GM19395 (cell line): ENCODE measurements around the gene GRIN2A.

Source experiments
- ATAC-seq: cut with Tn5 transposase; IDR thresholded peaks from one replicate; pipeline ENCODE4 v1.9.1; 2021; ENCODE audit warnings: mild to moderate bottlenecking, moderate library complexity; ENCODE audit not compliant: unreplicated experiment

GRIN2A gene

DNA sequence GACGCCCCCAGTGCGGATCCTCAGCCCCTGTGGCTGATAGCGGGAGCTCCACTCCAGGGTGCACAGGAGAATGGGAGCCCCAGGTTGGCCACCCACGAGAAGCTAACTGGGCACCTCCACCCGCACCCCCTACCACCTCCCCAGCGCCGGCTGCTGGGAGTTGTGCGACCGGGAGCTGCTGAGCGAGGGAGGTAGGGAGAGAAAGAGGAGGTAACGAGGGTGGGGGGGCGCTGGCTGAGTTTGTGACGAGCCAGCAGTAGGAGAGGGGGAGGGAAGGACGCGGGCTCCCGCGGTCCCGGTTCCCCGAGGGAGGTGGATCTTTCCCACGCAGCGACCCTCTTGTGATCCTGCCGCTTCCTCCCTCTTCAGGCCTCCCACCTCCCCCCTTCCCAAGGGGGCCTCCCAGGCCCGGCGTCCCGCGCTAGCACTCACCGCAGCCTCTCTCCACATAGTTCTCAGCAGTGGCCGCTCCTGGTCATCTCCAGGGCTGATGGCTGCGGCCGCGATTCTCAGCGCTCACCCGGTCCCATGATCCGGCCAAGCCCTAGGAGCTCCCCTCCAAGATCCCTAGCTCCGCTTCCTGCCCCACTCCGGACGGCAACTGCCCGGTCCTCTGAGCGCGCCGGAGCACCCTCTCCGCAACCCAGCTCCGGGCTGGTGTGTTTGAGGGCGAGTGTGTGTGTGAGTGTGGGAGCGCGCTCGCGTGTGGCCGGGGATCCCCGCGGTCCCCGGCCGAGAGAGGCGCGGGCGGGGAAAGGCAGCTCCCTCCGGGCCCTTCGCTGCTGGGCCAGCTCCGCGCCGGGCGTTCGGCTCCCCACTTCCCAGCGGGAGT lies at the start of gene GRIN2A:
TSS of gene GRIN2A (minus strand) at position 207 of the 832 bp plus-strand sequence. CDS start 2,017 bp downstream, outside the sequence.
- ATAC-seq, result no peak

DNA sequence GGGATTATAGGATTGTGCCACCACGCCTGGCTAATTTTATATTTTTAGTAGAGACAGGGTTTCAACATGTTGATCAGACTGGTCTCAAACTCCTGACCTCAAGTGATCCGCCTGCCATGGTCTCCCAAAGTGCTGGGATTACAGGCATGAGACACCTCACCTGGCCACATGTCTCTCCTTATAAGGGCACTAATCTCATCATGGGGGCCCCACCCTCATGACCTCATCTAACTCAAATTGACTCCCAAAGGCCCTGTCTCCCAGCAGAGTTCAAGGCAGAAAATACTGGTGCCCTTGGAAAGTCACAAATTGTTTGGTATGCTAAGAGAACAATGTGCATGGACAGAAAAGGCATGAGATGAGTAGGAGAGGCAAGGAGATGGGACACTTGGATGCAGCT lies 49.3 kb upstream of the GRIN2A start:
- no peak for ATAC-seq

DNA sequence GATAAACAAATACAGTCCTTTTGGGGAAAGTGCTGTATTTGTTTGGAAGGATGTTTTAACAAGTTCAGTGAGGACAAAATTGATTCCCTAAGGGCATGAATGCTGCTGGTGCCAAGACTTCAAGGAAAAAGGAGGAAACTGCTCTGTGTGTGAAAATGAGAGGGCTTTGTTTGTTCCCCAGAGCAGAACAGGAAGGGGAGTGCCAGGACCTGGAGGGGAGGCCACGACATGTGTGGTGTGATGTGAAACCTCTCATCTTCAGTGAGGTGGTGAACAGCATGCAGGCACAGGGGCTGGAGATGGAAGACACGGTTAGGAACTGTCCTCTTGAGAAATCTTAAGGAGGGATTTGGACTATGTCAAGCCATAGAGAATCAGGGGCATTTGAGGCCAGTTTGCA lies 46.6 kb upstream of the GRIN2A start:
- peak; percentile 76 for ATAC-seq

DNA sequence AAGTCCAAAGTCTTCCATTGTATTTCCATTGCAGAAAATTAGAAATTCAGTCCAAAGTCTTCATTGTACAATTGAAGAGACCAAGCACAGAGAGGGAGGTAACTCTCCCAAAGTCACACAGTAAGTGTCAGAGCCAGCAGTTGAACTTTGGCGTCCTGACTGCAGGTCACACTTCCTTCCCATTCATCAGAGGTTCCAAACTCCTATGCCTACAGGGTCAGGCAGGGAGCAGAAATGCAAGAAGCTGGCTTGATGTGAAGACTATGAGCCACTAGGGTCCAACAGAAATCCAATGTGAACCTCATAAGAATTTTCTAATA lies 44.7 kb upstream of the GRIN2A start:
- no peak for ATAC-seq

DNA sequence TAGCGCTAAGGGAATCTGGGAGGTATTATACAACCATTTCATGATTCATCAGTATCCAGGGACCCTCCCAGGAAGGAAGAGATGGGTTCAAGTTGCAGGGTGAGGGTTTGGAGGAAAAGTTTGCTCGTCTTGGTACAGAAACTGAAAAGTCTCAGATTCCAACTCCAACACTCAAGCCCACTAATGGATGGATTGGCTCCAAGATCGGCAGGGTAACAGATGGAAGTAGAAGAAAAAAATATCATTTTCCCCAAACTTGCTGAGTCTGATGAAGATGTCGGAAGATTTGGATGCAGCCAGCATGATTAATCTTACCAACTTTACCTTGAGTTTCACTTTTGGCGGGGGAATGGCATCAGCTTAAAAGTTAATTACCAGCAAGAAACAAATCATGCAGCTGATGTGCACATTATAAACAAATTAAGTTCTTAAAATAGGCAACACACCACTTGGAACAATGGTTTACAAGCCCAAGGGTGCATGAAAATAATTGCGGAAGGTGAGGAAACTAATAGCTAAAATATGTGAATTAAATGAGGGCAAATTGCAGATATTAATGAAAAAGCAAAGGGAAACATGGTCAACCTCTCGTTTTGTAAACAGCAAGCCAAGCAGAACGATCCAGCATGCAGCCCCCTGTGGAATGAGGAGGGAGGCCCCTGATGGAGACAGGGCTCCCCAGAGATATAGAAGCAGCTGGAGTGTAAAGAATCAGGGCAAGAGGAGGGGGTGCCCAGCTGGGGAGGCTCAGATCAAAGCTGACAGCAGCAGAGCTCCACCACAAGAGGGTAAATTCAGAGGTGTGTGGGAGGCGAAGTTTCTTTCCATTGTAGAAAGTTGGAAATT lies 44.1 kb upstream of the GRIN2A start:
- no peak for ATAC-seq

DNA sequence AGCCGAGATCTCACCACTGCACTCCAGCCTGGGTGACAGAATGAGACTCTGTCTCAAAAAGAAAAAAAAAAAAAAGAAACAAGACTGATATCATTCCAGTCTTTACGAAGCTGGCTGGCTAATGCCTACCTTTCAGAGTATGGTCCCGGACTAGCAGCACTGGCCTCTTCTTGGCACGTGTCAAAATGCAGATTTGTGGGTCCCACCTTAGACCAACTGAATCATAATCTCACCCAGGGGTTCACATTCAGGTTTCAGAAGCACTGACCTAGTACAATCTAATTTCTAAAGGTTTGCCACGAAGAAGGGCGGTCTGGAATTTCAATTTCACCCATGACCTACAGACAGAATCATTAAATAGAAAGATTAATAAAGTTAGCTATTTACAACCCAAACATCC lies 43.4 kb upstream of the GRIN2A start:
- ATAC-seq, result no peak

DNA sequence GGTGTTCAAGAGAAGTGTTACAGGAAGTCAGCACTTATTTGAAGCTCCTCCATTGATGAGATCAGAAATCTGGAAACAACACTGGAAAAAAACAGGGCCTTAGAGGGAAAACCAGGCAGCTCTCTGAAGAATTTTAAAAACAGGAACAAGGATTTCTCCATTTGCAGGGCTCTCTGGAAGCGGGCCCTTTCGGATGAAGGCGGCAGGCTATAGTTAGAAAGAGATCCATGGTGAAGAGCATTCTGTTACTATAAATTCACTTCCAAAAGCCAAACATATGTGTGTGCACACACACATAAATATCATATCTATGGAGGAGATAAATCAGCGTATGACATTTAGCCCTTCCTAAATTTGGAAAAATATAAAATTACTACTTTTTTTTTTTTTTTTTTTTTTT lies 42.6 kb upstream of the GRIN2A start:
- no peak for ATAC-seq

DNA sequence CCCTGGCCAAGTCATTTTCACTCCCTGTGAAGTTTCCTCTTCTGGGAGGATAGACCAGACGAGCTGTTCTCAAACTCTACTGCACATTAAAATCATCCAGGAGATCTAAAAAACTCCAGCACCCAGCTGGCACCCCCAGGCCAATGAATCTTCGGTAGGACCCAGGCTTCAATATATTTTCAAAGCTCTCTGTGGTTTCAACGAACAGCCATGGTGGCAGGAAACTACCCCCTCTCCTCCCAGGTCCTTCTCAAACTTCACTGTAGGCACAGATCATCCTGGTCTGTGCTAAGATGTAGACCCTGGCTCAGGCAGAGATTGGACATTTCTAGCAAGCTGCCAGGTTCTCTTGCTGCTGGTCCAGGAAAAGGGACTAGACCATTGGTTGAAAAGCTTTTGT lies 38.7 kb upstream of the GRIN2A start:
- ATAC-seq, result no peak

DNA sequence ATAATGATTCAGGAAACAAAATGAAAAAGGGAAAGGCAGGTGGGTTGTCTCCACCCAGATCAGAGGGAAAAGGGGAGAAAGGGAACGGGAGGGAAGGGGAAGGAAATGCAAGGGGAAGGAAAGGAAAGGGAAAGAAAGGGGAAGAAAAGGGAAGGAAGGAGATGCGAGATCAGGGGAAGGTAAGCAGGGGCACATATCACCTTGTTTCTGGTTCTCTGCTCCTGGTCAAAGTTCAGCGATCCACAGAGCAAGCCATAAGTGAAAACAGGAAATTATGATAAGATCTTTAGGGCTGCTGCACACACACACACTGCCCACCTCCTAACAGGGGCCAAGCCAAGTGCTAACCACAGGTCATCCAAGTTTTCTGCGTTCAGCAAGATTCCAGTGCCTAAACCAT lies 37.5 kb upstream of the GRIN2A start:
- ATAC-seq, result no peak

DNA sequence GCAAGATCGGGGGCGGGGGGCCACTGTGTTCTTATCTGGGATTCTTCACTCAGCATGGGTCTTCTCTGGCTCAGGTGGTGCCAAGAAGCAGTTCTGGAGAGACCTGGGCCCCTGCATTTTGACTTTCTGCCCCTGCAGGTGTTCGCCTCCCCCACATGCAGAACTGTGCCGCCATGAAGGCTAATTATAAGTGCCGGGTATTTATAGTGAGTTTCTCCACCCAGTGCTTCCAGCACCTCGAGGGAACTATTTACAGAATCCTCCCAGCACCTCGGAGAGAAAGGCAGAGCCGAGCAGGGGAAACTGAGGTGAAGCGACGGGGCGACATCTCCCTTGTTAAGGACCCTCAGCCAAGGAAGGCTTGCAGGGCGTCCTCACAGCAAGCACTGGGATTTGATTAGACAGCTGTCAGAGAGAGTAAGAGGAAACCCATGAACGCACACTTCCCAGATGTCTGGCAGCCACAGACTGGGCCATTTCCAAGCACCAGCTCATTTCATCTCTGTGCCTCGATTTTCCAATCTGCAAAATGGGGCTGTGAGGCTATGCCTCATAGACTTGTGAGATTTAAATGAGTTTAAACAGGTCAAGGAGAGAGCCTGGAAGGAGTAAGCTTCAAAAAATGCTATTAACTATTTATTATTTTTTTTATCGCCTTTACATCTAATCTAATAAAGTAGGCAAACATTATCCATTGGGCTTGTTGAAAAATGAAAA lies 36.4 kb upstream of the GRIN2A start:
- no peak for ATAC-seq

DNA sequence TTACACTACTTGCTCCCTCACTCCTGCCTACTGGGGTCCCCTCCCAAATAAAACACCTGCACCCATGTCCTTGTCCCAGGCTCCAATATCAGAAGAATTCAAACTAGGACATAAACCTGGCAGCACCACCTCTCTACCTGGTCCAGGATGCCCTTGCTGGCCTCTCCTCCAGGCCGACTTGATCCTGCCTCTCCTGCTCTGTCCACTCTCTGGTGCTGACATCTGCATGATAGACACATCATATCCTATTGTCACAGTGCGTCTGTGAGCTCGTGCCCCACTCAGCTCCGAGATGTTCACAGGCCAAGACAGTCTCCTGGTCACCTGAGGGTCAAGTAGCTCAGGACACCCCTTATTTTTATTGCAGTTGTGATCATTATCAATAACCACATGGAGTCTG lies 31.5 kb upstream of the GRIN2A start:
- no peak for ATAC-seq

DNA sequence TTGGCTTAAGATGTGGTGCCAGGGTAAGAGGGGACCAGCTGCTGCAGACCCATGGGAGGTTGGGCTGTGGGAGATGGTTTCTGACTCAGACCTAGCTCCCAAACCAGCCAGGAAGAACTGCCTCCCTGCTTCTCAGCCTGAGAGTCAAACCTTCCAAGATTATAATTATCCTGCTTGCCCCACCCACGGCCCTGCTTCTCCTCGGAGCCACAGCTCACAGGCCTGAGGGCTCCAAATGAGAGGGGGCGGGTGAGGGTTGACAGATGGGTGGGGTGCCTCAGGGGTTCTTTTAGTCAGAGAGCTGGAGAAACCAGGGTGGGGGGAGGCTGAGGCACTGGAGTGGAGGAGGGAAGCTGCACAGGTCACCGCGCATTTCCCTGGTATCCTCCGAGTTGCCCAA lies 28.7 kb upstream of the GRIN2A start:
- no peak for ATAC-seq

DNA sequence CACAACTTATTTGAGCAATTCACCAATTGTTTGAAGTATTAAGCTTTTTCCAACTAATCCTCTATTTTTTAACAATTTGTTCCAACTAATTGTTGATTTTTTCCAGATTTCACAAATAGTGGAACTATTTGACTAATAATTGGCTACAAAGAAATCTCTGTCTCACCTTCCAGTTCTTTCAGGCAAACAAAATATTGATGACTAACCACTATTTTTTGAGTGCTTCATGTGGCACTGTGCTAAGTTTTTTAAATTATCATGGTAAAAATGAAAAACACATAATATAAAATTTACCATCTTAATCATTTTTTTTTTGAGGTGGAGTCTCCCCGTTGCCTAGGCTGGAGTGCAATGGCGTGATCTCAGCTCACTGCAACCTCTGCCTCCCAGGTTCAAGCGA lies 24.6 kb upstream of the GRIN2A start:
- ATAC-seq, result no peak

DNA sequence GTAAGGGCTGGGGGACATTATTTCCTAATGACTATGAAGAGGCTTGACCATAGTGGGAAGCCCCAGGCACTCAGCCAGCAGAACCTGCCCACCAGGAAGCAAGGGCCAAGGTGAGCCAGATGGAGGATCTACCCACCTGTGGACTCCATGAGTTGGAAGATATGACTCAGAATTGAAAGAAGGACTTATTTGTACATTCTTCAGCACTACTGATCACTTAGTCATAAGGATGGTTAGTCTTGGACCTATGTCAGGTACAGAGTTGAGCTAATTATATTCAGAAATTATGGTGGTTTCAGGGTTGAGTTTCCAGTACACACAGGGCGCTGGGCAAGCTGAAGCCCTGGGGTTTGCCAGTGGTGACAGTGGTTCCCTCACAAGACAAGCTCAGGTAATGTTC lies 24.0 kb upstream of the GRIN2A start:
- peak; percentile 87 for ATAC-seq

DNA sequence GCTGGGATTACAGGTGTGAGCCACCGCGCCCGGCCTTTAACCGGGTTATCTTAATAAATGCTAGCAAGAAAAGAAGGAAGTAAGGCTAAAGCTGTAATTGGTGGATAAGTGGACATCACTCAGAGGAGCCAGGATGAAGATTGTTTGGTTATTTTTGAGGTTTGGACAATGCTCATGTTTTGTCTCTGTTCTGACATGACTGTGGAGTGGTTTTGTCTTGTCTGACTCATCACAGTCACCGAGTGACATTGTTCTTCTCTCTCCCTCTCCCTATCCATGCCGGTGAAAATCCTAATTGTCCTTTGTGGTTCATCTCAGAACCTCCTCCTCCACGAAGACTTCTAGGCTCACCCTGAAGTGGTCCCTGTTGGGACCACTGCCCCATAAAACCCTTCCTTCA lies 23.5 kb upstream of the GRIN2A start:
- peak; percentile 47 for ATAC-seq

DNA sequence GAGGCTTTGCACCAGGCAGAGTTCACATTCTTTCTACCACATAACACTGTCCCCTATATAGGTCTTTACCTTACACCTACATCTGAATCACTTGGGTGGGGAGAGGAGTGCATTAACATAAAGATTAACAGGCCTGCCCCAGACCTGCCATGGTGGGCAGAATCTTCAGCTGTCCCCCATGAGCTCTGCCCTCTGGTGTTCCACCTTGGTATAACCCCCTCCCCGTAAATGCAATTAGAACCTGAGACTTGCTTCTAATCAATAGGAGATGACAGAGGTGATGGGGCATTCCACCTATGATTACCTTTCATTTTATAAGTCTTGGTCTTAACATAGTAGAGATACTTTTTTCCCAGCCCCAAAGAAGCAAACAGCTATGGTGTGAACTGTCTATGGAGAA lies 20.4 kb upstream of the GRIN2A start:
- ATAC-seq, result no peak

DNA sequence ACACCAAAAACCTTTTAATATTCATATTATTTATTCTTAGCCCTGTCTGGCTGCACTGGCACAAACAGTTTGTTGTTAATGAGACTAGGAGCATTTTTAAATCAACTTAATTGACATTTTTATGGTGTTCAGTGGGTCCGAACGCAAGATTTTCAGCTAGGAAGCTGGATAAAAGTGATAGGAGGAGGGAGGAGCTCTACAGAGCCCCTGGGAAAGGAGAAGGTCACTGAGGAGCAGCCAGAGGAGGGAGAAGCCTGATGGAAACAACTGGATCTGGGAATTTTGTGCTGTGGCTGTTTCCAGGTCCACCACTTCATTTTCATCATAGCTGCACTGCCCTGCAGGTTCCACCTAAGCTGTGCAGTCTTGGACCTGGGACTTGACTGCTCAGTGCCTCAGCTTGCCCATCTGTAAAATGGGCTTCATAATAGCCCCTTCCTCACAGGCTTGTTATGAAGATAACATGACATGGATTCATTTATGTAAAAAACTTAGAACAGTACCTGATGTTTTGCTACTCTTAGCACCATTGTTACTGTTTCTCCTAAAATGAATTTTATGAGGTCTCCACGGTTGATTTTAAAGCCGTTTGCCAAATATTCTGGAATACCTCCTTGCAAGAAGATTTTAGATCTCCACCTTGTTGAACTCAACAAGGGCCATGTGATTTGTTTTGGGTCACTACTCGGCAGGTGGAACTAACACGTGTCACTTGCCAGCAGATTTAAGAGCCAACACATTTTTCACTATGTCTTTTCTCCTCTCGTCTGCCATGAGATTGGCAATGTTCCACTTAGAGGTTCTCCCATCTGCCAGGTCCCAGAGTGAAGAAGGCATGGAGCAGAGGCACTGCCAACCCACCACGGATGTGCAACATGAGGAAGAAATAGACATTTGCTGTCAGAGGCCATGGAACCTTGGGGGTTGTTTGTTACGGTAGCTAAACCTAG lies 18.7 kb upstream of the GRIN2A start:
- no peak for ATAC-seq

DNA sequence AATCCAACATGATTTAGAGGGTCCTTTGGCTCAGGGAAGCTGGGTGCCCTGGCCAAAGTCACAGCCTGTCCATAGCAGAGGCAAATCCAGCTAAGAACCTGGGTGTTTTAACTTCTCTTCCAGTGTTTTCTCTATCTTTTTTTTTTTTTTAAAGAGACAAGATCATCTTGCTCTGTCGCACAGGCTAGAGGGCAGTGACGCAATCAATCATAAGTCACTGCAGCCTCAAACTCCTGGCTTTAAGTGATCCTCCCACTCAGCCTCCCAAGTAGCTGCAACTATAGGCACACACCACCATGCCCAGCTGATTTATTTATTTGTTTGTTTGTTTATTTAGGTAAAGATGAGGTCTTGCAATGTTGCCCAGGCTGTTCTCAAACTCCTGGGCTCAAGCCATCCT lies 14.8 kb upstream of the GRIN2A start:
- no peak for ATAC-seq

DNA sequence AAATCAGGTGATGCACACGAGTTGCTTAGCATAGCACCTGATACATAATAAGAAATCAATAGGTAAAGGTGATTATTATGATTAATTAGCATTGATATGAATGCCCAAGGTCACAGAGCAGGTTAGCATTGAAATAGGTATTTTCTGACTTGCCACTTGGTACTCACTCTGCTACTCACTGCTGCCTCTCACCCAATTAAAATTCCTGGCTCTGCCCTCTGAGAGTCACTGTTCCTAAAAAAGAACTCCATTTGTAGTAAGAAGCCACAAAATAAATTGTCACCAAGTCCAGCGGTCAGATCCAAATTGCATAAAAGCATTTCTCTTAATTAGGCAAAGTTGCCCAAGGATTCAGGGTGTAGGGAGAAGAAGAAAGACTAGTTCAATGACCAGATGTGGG lies 8.9 kb upstream of the GRIN2A start:
- ATAC-seq, result no peak

DNA sequence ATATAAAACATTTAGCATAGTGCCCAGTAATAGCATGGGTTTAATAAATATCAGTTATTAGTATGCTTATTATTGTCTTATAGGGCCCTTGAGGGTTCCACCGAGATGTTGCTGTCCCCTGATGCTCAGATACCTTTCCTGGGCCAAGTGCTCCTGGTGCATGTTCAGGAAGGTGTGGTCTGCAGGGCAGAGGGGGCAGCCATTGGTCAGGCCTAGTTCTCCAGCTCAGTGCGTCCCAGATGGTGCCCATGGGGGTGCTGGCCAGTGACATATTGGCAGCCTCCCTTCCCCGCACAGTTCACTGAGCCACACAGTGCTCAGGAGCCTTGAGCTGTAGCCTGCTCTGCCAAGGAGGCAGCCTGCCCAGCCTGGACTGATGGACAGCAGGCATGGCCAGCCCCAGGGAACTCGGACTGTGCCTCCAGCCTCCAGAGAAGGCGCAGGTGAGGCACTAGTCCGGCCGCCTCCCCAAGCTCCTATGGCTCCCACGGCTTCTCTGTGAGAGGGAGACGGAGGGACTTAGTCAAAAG lies 7.7 kb upstream of the GRIN2A start:
- no peak for ATAC-seq
